NB4 (cell line): Measurements from ENCODE around the gene HTRA3.

Experiments
- DNase-seq: peaks from one replicate; pipeline ENCODE4 v3.0.0; 2010; ENCODE audit warnings: low read depth
- H3K4me3 ChIP-seq: one replicate; pipeline ENCODE4 v1.5.1; 2011; ENCODE audit warnings: mild to moderate bottlenecking, low read depth, low read length, moderate library complexity
- MYC ChIP-seq: IDR thresholded peaks from 2 replicates; pipeline ENCODE4 v1.6.1; 2011; ENCODE audit warnings: low read depth, low read length
- POLR2A ChIP-seq: IDR thresholded peaks from 2 replicates; pipeline ENCODE4 v1.6.1; 2011; ENCODE audit warnings: mild to moderate bottlenecking; ENCODE audit not compliant: insufficient read length; ENCODE audit errors: extremely low read depth
- TF ChIP-seq, protein P1 (sequence below): IDR thresholded peaks from 2 replicates; pipeline ENCODE4 v1.6.1; 2011; ENCODE audit warnings: low read depth, low read length
- TF ChIP-seq, protein P2 (sequence below): IDR thresholded peaks from one replicate; pipeline ENCODE4 v1.5.1; 2012; ENCODE audit warnings: low read depth, low read length

Gene HTRA3

GRCh38 chr4:8233672-8234484 lies 35.7 kb upstream of the HTRA3 start:
- H3K4me3 ChIP-seq, result no peak overlapping the region
- DNase-seq, result no peak
- TF ChIP-seq, protein P1, sequence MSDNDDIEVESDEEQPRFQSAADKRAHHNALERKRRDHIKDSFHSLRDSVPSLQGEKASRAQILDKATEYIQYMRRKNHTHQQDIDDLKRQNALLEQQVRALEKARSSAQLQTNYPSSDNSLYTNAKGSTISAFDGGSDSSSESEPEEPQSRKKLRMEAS, result no peak
- TF ChIP-seq POLR2A (no peak), MYC (no peak)
- TF ChIP-seq, protein P2, sequence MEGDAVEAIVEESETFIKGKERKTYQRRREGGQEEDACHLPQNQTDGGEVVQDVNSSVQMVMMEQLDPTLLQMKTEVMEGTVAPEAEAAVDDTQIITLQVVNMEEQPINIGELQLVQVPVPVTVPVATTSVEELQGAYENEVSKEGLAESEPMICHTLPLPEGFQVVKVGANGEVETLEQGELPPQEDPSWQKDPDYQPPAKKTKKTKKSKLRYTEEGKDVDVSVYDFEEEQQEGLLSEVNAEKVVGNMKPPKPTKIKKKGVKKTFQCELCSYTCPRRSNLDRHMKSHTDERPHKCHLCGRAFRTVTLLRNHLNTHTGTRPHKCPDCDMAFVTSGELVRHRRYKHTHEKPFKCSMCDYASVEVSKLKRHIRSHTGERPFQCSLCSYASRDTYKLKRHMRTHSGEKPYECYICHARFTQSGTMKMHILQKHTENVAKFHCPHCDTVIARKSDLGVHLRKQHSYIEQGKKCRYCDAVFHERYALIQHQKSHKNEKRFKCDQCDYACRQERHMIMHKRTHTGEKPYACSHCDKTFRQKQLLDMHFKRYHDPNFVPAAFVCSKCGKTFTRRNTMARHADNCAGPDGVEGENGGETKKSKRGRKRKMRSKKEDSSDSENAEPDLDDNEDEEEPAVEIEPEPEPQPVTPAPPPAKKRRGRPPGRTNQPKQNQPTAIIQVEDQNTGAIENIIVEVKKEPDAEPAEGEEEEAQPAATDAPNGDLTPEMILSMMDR, result no peak

- DNase-seq, result no peak
- H3K4me3 ChIP-seq, result no peak overlapping the region
- TF ChIP-seq, protein P1, result no peak
- TF ChIP-seq MYC (no peak), POLR2A (no peak)
- TF ChIP-seq, protein P2, result no peak
Observed at GRCh38 chr4:8234715-8235114, 34.8 kb upstream of the HTRA3 start.

GRCh38 chr4:8235224-8235623 lies 34.3 kb upstream of the HTRA3 start:
- no peak overlapping the region for H3K4me3 ChIP-seq
- DNase-seq, result no peak

GRCh38 chr4:8235686-8236085 lies 33.9 kb upstream of the HTRA3 start:
- H3K4me3 ChIP-seq, result no peak overlapping the region
- TF ChIP-seq, protein P1, result no peak
- no peak for TF ChIP-seq MYC
- no peak for TF ChIP-seq POLR2A
- TF ChIP-seq, protein P2, result no peak
- no peak for DNase-seq

More at GRCh38 chr4:8235224-8235623, 34.3 kb upstream of the HTRA3 start:
- TF ChIP-seq, protein P2, result no peak
- TF ChIP-seq POLR2A, result no peak
- no peak for TF ChIP-seq MYC
- TF ChIP-seq, protein P1, result no peak

- DNase-seq, result no peak
- TF ChIP-seq POLR2A (no peak), MYC (no peak)
- TF ChIP-seq, protein P2, result no peak
- TF ChIP-seq, protein P1, result no peak
- no peak overlapping the region for H3K4me3 ChIP-seq
Observed at GRCh38 chr4:8236106-8236919, 33.2 kb upstream of the HTRA3 start.
